H1 (cell line): ENCODE measurements around the gene HES5. TPM values are rescaled to one million over a fixed set of nuclear protein-coding genes. Genes with fewer than 3 reads are reported as not detected.

Experiments
- CTCF ChIA-PET: fragments of 300-600 bp; sonication (Branson Sonifier 250); formaldehyde crosslinking; loops from one replicate; lab custom pipeline; 2021; ENCODE audit not compliant: partially characterized antibody; lab: Charles Lee
- POLR2A ChIA-PET: fragments of 300-600 bp; sonication (Branson Sonifier 250); formaldehyde crosslinking; loops from one replicate; lab custom pipeline; 2021; ENCODE audit warnings: inconsistent platforms; ENCODE audit not compliant: partially characterized antibody; lab: Charles Lee
- DNase-seq, 2 experiments: peaks; one replicate each; pipeline versions ENCODE4 v3.0.0 to v3.0.0-alpha.2; 2010 to 2022; ENCODE audit warnings: low spot score in 2 of 2, low read depth in 1 of 2, mixed read lengths in 1 of 2
- FAIRE-seq: peaks from 2 replicates; lab custom pipeline; 2011; peaks lifted over from hg19 to GRCh38; lab: Jason Lieb, UNC
- H2AFZ ChIP-seq: 2 replicates; pipeline ENCODE4 v1.8.1; 2012; ENCODE audit warnings: low read length, inconsistent platforms
- H2AK5ac ChIP-seq: 2 replicates; pipeline ENCODE4 v1.6.1; 2013; ENCODE audit warnings: low read depth, low read length
- H2BK120ac ChIP-seq: replicated peaks from 2 replicates; pipeline ENCODE3; 2013; ENCODE audit warnings: low read depth, low read length, inconsistent platforms
- H2BK12ac ChIP-seq: 2 replicates; pipeline ENCODE4 v1.6.1; 2013; ENCODE audit warnings: low read depth, low read length
- H2BK15ac ChIP-seq: 2 replicates; pipeline ENCODE4 v1.6.1; 2013; ENCODE audit warnings: low read length
- H2BK20ac ChIP-seq: 2 replicates; pipeline ENCODE4 v1.6.1; 2013; ENCODE audit warnings: low read length
- H2BK5ac ChIP-seq: 2 replicates; pipeline ENCODE4 v1.6.1; 2013; ENCODE audit warnings: low read depth, low read length
- H3K14ac ChIP-seq: 2 replicates; pipeline ENCODE4 v1.6.1; 2013; ENCODE audit warnings: inconsistent platforms; ENCODE audit not compliant: insufficient read length
- H3K18ac ChIP-seq: 2 replicates; pipeline ENCODE4 v1.6.1; 2013; ENCODE audit warnings: low read length; ENCODE audit errors: extremely low read depth
- H3K23ac ChIP-seq: 2 replicates; pipeline ENCODE4 v1.6.1; 2013; ENCODE audit warnings: inconsistent platforms; ENCODE audit not compliant: insufficient read length
- H3K23me2 ChIP-seq: 2 replicates; pipeline ENCODE4 v1.6.1; 2013; ENCODE audit warnings: low read depth, low read length
- H3K27ac ChIP-seq: 2 replicates; pipeline ENCODE4 v1.6.1; 2011; ENCODE audit warnings: low read depth, low read length, inconsistent platforms
- H3K27me3 ChIP-seq, 4 experiments: replicated peaks in 1 of 4; 1 replicate in 1 of 4; 2 replicates in 3 of 4; pipeline versions ENCODE4 v1.6.1 to v1.8.1; 2011 to 2013; ENCODE audit warnings: low read length in 3 of 4, mild to moderate bottlenecking in 3 of 4, inconsistent platforms in 2 of 4, mixed read lengths in 2 of 4, moderate library complexity in 1 of 4; ENCODE audit not compliant: control insufficient read depth in 3 of 4, insufficient read depth in 3 of 4; ENCODE audit errors: extremely low read depth in 1 of 4
- H3K36me3 ChIP-seq, 4 experiments: 2 replicates each; pipeline versions ENCODE4 v1.6.1 to v1.8.1; 2011 to 2013; ENCODE audit warnings: mild to moderate bottlenecking in 4 of 4, low read length in 3 of 4, moderate library complexity in 2 of 4, control low read depth in 1 of 4, inconsistent platforms in 1 of 4; ENCODE audit not compliant: insufficient read depth in 4 of 4, control insufficient read depth in 2 of 4
- H3K4ac ChIP-seq: replicated peaks from 2 replicates; pipeline ENCODE3; 2013; ENCODE audit warnings: low read length, low read depth, mixed read lengths, inconsistent platforms; ENCODE audit not compliant: insufficient read length
- H3K4me1 ChIP-seq, 4 experiments: replicated peaks in 1 of 4; 1 replicate in 1 of 4; 2 replicates in 3 of 4; pipeline versions ENCODE4 v1.6.1 to v1.8.1; 2011 to 2013; ENCODE audit warnings: low read length in 3 of 4, inconsistent platforms in 2 of 4, mixed read lengths in 1 of 4; ENCODE audit not compliant: insufficient read depth in 4 of 4, control insufficient read depth in 3 of 4
- H3K4me2 ChIP-seq, 2 experiments: 2 replicates each; pipeline versions ENCODE4 v1.6.1 to v1.8.1; 2011 to 2013; ENCODE audit warnings: low read depth in 2 of 2, low read length in 2 of 2, control low read depth in 1 of 2, inconsistent platforms in 1 of 2, mild to moderate bottlenecking in 1 of 2; ENCODE audit not compliant: insufficient read depth in 1 of 2
- H3K4me3 ChIP-seq, 4 experiments: fragments of 200-600, 300-600 bp in 1 of 4; sonication (generic), shearing (Covaris generic), sonication (Bioruptor Twin) in 1 of 4; 2 replicates each; pipeline versions ENCODE4 v1.5.1 to v1.8.1; 2011 to 2016; ENCODE audit warnings: low read length in 4 of 4, low read depth in 3 of 4, control low read depth in 2 of 4, inconsistent platforms in 2 of 4, mild to moderate bottlenecking in 2 of 4, mixed read lengths in 1 of 4, moderate library complexity in 1 of 4; ENCODE audit not compliant: insufficient read depth in 2 of 4; ENCODE audit errors: extremely low read depth in 1 of 4
- H3K56ac ChIP-seq: replicated peaks from 2 replicates; pipeline ENCODE3; 2013; ENCODE audit warnings: low read depth, mild to moderate bottlenecking, mixed read lengths, low read length, inconsistent platforms; ENCODE audit not compliant: insufficient read length
- H3K79me1 ChIP-seq: 2 replicates; pipeline ENCODE4 v1.6.1; 2013; ENCODE audit warnings: low read depth, low read length, control low read depth
- H3K79me2 ChIP-seq, 2 experiments: 2 replicates each; pipeline versions ENCODE4 v1.6.1 to v1.8.1; 2012 to 2013; ENCODE audit warnings: low read length in 2 of 2, mild to moderate bottlenecking in 2 of 2, inconsistent platforms in 1 of 2; ENCODE audit not compliant: insufficient read depth in 2 of 2, control insufficient read depth in 1 of 2
- H3K9ac ChIP-seq, 4 experiments: replicated peaks in 1 of 4; 1 replicate in 1 of 4; 2 replicates in 3 of 4; pipeline versions ENCODE4 v1.6.1 to v1.8.1; 2011 to 2013; ENCODE audit warnings: low read depth in 3 of 4, low read length in 3 of 4, control low read depth in 2 of 4, mild to moderate bottlenecking in 2 of 4, moderate library complexity in 2 of 4, inconsistent platforms in 1 of 4; ENCODE audit errors: extremely low read depth in 1 of 4
- H3K9me3 ChIP-seq, 2 experiments: 2 replicates each; pipeline versions ENCODE4 v1.6.1 to v1.8.1; 2012 to 2013; ENCODE audit warnings: mild to moderate bottlenecking in 2 of 2, moderate library complexity in 2 of 2, control low read depth in 1 of 2, inconsistent platforms in 1 of 2, low read depth in 1 of 2, low read length in 1 of 2, mixed read lengths in 1 of 2; ENCODE audit not compliant: insufficient read depth in 2 of 2
- H4K20me1 ChIP-seq, 2 experiments: replicated peaks in 1 of 2; 2 replicates each; pipeline versions ENCODE3 to v1.8.1; 2011 to 2013; ENCODE audit warnings: inconsistent platforms in 2 of 2, low read length in 2 of 2, mild to moderate bottlenecking in 1 of 2; ENCODE audit not compliant: insufficient read depth in 2 of 2, control insufficient read depth in 1 of 2
- H4K5ac ChIP-seq: 2 replicates; pipeline ENCODE4 v1.6.1; 2013; ENCODE audit warnings: low read length, low read depth, mixed read lengths, inconsistent platforms; ENCODE audit not compliant: insufficient read length
- H4K8ac ChIP-seq: 2 replicates; pipeline ENCODE4 v1.8.0; 2013; ENCODE audit warnings: mild to moderate bottlenecking, moderate library complexity, low read length, inconsistent platforms; ENCODE audit not compliant: insufficient read depth; ENCODE audit errors: extremely low read depth
- H4K91ac ChIP-seq: replicated peaks from 2 replicates; pipeline ENCODE3; 2013; ENCODE audit warnings: low read length, mixed read lengths, inconsistent platforms; ENCODE audit not compliant: insufficient read length
- BCL11A ChIP-seq, 2 experiments: IDR thresholded peaks; one replicate each; pipeline ENCODE4 v1.6.1; 2011; ENCODE audit warnings: low read depth in 2 of 2, low read length in 2 of 2, mild to moderate bottlenecking in 2 of 2
- CHD1 ChIP-seq: IDR thresholded peaks from 2 replicates; pipeline ENCODE4 v1.6.1; 2012; ENCODE audit warnings: low read depth, low read length, improper control_type of control experiment
- CREB1 ChIP-seq: IDR thresholded peaks from 2 replicates; pipeline ENCODE4 v1.6.1; 2012; ENCODE audit warnings: inconsistent platforms
- FOSL1 ChIP-seq: IDR thresholded peaks from 2 replicates; pipeline ENCODE4 v1.6.1; 2011; ENCODE audit warnings: mild to moderate bottlenecking, low read depth, low read length, moderate library complexity; ENCODE audit not compliant: insufficient read depth
- HDAC2 ChIP-seq, 2 experiments: fragments of 300-600 bp in 1 of 2; sonication (generic) in 1 of 2; IDR thresholded peaks; 2 replicates each; pipeline ENCODE4 v1.6.1; 2011 to 2012; ENCODE audit warnings: low read depth in 2 of 2, low read length in 2 of 2, mild to moderate bottlenecking in 2 of 2, moderate library complexity in 2 of 2, borderline replicate concordance in 1 of 2, inconsistent platforms in 1 of 2
- NRF1 ChIP-seq: IDR thresholded peaks from 2 replicates; pipeline ENCODE4 v1.6.1; 2011; ENCODE audit warnings: mild to moderate bottlenecking, low read depth, low read length, improper control_type of control experiment
- POLR2AphosphoS5 ChIP-seq: IDR thresholded peaks from 2 replicates; pipeline ENCODE4 v1.6.1; 2011; ENCODE audit warnings: low read depth, low read length
- SAP30 ChIP-seq: fragments of 300-600 bp; sonication (generic); IDR thresholded peaks from 2 replicates; pipeline ENCODE4 v1.7.1; 2012; ENCODE audit warnings: low read length, moderate library complexity, mild to moderate bottlenecking, inconsistent platforms; ENCODE audit not compliant: insufficient read depth, insufficient replicate concordance
- SIX5 ChIP-seq: IDR thresholded peaks from 2 replicates; pipeline ENCODE4 v1.6.1; 2011; ENCODE audit warnings: mild to moderate bottlenecking, low read depth, low read length
- SP2 ChIP-seq: IDR thresholded peaks from 2 replicates; pipeline ENCODE4 v1.6.1; 2012; ENCODE audit warnings: mild to moderate bottlenecking, low read length, inconsistent platforms
- SP4 ChIP-seq: IDR thresholded peaks from 2 replicates; pipeline ENCODE4 v1.6.1; 2012; ENCODE audit warnings: low read length, inconsistent platforms
- TBP ChIP-seq: IDR thresholded peaks from 2 replicates; pipeline ENCODE4 v1.6.1; 2011; ENCODE audit warnings: low read depth, low read length, improper control_type of control experiment
- USF2 ChIP-seq: IDR thresholded peaks from 2 replicates; pipeline ENCODE4 v1.6.1; 2011; ENCODE audit warnings: low read length, improper control_type of control experiment
- YY1 ChIP-seq: IDR thresholded peaks from 2 replicates; pipeline ENCODE4 v1.6.1; 2011; ENCODE audit warnings: low read depth, mild to moderate bottlenecking, low read length
- WGBS, 2 experiments: shearing (Covaris generic) in 1 of 2; methylation state at CpG; one replicate each; pipeline versions ENCODE4 v1.1.6 to v1.1.7; 2013 to 2015; ENCODE audit warnings: low lambda C conversion rate in 2 of 2, mixed read lengths in 2 of 2, inconsistent platforms in 1 of 2, low coverage in 1 of 2, missing lambda C conversion rate in 1 of 2; ENCODE audit not compliant: insufficient replicate concordance in 2 of 2, insufficient coverage in 1 of 2, insufficient read length in 1 of 2; ENCODE audit errors: extremely low coverage in 1 of 2, missing lambda C conversion rate in 1 of 2; 5-methylcytosine and 5-hydroxymethylcytosine counted together
- polyA plus RNA-seq, 7 experiments: library from polyadenylated mRNA; depleted of rRNA in 3 of 7; stranded (reverse) in 5 of 7; unstranded in 2 of 7; fragments of >200 nt in 5 of 7; fragments of 200-250 nt in 2 of 7; gene quantifications; 1 replicate in 5 of 7; 2 replicates in 1 of 7; 4 replicates in 1 of 7; pipeline versions ENCODE4 v1.2.1 to v1.2.3, GENCODE V29; 2011 to 2013; ENCODE audit warnings: missing spikeins in 2 of 7, mixed read lengths in 2 of 7
- total RNA-seq: library from RNA; stranded (reverse); fragmentation: NEBNext Ultra II Directional; extraction: Animal tissue kit (Norgen Biotek cat#: 25700); gene quantifications from 2 replicates; pipeline ENCODE4 v1.2.1, GENCODE V29; 2021

Gene HES5
- total and polyA plus RNA-seq, 2 of the 8 experiments (the other 6 are each of a cell fraction or from before 2014, with no cell fraction given), result 0.22 TPM; not detected in 1

GRCh38 chr1:2558861-2559260 is 28.8 kb upstream of the HES5 start:
- Histone ChIP-seq H2BK12ac (no peak overlapping the region), H2BK5ac (no peak overlapping the region), H3K27ac (no peak overlapping the region), H4K20me1 (no peaks in the 10 kb centered on the region), H3K79me2 (no peaks in the 10 kb centered on the region), H2AK5ac (no peak overlapping the region), H3K36me3 (no peaks in the 10 kb centered on the region), H3K27me3 (no peaks in the 10 kb centered on the region), H3K23me2 (no peaks in the 10 kb centered on the region), H3K79me1 (no peaks in the 10 kb centered on the region), H3K23ac (no peak overlapping the region), H2BK15ac (no peak overlapping the region), H3K4me2 (no peak overlapping the region), H3K4me3 (no peak overlapping the region), H2BK20ac (no peak overlapping the region), H3K4me1 (peaks cover 0 to 6% (median 0%) of the 10 kb centered on the region in 4 experiments; a peak in 2 of 7 replicates), H3K18ac (no peak overlapping the region), H3K56ac (no peak overlapping the region), H4K8ac (peak overlapping the region; percentile 22; the same call in 1 of the 2 replicates), H2BK120ac (no peak overlapping the region), H3K9ac (no peak overlapping the region), H2AFZ (no peak overlapping the region), H4K5ac (no peak overlapping the region), H3K9me3 (no peaks in the 10 kb centered on the region; a peak in 1 of 4 replicates), H3K4ac (no peak overlapping the region), H3K14ac (no peak overlapping the region), H4K91ac (peak overlapping the region; percentile 40)
- DNase-seq (no peak), FAIRE-seq (no peak)
- POLR2A ChIA-PET, result no interaction called here
- WGBS, 2 experiments, result 94% methylated on average over 4 of the region's 6 CpGs; no CpG with 5 or more reads in 1 of the 2 experiments
- CTCF ChIA-PET, result interaction anchor here (0.6 to 0.8 kb wide), 2 partner anchors 10 to 23 kb away, joined by 3 to 4 read pairs; no protein-coding TSS in a partner anchor
- TF ChIP-seq SIX5, result no peak
- TF ChIP-seq SP2, result no peak
- no peak for TF ChIP-seq NRF1
- no peak for TF ChIP-seq FOSL1
- TF ChIP-seq SAP30, result no peak
- no peak for TF ChIP-seq BCL11A (IDR thresholded peaks at IDR 0.05; ENCODE audit: low read depth in 2 of 2, low read length in 2 of 2)
- TF ChIP-seq SP4, result no peak
- TF ChIP-seq POLR2AphosphoS5, result no peak
- no peak for TF ChIP-seq CHD1
- no peak for TF ChIP-seq USF2
- TF ChIP-seq CREB1, result no peak
- TF ChIP-seq TBP, result no peak
- no peak for TF ChIP-seq YY1
- no peak for TF ChIP-seq HDAC2 (IDR thresholded peaks at IDR 0.05; ENCODE audit: borderline replicate concordance in 1 of 2, low read depth in 2 of 2, low read length in 2 of 2)
